Activated CD8-positive, alpha-beta memory T cell treated with anti-CD3 and anti-CD28 coated beads, Interleukin-2, amount 50 U/mL, for 24 hours (primary cell): ENCODE data around the gene EIF4B.

Experiments
- DNase-seq: peaks from one replicate; pipeline ENCODE4 v3.0.0-alpha.2; 2020; ENCODE audit errors: extremely low read depth

The EIF4B gene

DNA sequence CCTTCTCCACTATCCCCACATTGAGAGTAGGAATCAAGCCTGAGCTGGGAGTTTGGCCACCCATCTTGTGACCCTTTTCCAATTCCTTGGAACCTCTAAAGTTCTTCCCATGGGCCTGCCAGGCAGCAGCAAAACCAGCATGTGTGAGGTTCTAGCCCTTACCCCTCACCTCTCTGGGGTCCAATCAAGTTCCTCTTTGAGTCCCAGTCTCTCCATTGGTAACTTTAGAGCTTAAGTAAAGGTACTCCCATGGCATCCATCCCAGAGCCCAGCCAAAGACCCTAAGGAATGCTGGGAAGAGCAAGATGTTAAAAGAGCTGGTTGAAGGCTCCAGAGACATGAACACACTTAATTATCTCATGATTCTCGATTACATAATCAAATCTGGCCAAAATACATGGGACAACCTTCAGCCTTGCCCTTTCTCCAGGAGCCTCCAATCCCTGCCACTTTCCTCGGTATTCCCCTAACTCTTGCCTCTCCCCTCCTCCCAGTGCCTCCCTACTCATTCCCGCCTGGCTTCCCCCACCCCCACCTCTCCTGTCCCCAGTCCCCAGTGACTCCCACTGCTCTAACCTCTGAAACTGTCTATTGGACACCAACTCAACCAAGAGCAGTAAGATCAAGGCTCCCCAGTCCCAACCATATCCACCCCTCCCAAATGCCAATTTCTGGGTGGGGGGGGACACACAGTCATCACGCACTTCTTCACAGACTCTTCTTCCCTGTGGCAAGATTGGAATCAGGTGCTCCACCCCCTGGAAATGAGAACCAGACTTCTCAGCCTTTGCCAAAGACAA lies 38.8 kb downstream of the EIF4B start:
- no peak for DNase-seq

DNA sequence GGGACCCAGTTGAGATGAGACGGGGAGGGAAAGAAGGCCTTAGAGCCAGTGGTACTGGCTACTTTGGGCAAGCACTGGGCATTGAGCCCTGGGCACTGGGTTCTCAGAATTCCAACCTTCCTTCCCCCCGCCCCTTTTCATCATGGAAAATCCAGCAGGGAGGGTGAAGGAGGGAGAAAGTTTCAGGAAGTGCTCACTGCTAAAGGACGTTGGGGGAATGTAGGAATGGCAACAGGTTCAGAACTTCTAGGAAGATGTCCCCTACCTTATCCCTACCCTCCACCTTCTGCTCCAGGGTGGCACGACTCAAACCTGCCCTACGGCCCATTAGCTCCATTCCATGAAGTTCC lies 39.4 kb downstream of the EIF4B start:
- DNase-seq = no peak

DNA sequence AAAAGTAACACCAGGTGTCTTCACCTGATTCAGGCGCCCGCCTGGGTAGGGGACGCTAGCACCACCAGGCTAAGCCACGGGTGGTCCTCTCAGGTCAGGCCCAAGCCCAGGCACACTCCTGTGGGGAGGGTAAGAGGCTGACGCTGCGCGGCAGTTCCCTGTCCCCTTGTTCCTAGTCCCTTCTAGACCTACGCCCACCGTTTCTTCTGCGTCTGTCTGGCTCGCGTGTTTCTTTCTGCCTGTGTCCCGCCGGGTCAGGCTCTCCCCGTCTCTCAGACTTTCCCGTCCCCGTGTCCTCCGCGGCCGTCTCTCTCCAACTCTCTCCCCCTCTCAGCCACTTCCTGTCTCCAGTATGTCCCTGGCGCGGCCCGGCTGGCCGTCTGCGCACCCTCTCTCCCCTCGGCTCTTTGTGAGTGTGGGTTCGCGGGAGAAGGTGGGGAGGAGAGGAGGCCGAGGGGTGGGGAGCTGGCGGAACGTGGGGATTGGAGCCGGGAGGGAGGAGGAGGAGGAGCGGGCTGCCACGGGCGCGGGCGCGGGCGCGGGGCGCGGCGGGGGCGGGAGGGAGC lies 40.5 kb downstream of the EIF4B start:
- no peak for DNase-seq

DNA sequence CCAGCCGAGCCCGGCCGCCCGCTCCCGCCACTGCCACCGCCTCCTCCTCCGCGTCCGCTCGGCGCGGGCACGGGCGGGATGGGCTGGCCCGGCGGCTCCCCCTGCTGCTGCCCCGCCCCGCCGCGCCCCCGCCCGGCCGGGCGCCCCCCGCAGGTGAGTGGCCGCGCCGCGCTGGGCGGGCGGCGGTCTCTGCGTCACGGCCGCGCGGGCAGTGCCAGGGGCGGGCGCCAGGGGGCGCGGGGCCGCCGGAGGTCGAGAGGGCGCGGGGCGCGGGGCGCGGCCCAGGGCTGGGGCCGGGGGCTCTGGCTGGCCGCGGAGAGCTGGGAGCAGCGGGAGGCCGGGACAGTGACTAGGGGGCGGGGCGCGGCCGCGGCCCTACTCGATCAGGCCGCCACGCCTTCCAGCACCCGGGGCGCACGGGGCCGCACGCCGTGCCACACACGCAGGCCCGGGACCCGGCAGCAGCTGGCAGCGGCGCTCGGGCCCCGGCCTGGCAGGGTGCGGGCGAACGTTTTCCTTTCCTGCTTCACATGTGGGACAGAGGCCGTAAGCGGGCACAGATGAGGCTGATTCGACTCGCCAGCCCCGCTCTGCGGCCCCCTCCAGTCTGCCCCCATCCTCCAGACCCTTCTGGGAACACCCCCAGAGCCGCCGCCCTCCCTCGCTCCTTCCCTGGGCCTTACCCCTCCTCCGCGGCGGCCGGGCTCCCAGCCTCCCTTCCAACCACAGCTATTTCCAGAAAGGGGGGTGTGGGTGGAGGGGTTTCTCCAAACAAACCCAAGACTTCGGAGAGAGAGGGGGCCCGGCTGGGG lies 41.2 kb downstream of the EIF4B start:
- DNase-seq = no peak

DNA sequence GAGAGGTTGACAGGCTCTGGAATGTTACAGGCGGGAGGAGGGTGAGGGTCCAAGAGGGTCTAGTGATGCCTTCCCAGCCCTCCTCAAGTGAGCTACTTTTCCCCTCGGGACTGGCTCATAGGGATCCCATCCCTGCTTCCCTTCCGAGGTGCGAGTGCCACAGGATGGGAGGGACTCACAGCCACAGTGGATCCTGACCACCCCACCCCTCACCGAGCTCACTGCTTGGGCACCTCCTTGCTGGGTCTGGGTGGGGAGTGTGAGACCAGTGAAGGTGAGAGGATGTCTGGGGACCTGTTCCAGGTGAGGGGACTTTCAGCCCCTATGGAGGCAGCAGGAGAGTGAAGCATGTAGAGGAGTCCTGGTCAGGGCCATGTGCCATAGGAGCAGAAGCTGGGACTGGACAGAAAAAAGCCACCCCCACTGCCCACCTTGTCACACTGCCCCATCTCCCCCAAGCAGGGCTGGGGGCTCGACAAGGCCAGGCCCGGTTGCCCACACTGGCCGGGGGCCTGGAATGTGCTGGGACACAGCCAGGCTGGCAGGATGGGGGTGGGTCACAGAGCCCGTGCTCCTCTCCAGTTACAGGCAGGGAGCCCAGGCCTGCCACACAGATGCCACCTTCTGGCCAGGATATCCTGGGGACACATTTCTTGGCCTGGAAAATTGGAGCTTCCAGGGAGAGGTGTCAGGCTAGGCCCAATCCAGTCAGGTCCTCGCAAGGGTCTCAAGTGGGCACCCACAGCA lies 42.0 kb downstream of the EIF4B start:
- DNase-seq = no peak

DNA sequence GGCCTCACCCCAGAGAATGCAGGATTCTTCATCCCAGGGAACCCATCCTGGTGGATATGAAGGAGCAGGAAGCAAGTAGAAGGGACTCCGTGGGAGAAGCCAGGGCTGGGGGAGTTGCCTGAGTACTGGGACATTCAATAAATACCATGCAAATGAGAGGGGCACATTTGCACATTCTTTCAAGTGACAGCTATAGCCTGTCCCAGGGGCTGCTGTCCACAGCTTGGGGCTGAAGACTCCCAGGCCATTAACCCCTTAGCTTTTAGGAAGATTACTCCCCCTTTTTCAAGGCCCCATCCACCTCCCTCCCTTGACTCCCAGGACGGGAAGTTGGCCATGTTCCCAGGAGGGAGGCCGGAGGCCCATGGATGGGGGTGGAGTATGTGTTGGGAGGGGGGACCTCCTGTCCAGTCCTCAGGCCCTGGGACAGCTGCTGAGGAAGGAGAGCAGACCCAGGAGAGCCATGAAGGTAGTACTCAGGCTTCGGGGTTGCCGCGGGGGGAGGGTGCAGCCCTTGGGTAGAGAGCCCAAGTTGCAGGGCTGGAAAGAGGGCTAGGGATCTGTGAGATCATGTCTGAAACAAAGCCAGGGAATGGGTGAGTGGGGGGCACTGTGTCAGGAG lies 42.6 kb downstream of the EIF4B start:
- DNase-seq = no peak

DNA sequence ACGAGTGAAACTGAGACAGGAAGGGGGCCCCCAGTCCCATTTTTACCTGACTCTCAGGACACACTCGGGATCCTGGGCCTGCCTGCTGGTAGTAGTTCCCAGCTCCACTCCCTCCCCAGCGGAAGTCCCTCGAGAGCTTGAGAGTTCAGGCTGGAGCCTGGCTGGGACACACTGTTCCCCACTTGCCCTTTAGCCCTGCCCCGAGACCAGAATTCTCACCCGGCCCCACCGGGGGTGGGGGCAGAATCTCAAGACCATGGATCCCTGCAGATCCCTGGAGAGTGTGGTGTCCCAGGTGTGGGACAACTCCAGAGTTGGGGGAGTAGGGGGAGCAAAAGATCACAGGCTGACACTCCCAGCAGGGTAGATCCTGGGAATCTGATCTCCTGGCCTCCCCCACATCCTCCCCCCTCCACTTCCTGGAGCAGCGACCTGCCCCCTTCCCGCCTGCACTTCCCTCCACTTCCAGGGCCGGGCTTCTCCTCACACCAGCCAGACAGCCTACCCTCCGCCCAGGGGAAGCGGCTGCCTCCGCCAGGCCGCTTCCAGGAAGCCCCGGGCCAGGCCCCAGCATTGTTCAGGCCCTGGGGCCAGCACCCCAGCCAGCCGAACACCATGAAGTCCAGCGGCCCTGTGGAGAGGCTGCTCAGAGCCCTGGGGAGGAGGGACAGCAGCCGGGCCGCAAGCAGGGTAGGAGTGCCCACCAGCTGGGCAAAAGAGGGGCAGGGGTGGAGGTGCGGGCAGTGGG lies 43.5 kb downstream of the EIF4B start, which contains the start of gene TNS2:
TSS of gene TNS2 (plus strand) at position 495 of the 748 bp plus-strand sequence. CDS start at position 616, 121 bp downstream.
- no peak for DNase-seq

DNA sequence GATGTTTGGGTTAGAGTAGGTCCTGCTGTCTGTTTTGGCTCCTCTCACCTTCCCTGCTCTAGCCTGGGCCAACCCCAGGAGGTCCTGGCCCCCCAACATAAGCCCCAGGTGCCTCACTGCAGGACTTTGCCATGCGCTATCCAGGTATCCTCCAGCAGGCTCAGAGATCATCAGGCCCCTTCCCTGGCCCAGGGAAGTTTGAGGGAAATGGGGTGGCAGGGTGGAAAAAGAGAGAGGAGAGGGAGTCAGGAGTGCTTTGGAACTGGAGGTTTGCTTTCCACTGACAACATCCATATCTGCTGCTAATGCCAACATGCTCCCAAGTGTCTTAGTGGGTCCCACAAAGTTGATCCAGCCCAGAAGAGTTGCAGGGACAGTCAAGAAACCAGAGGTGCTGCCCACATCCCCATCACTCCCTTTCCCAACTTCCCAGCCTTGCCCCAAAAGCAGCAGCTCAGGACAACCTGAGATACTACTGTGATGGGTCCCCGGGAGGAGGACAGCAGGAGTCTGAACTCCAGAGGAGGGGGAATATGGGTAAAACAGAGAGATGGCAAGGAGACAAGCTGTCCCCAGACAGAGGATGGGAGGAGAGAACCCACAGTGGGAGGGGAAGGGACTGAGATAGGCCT lies 44.3 kb downstream of the EIF4B start:
- no peak for DNase-seq

DNA sequence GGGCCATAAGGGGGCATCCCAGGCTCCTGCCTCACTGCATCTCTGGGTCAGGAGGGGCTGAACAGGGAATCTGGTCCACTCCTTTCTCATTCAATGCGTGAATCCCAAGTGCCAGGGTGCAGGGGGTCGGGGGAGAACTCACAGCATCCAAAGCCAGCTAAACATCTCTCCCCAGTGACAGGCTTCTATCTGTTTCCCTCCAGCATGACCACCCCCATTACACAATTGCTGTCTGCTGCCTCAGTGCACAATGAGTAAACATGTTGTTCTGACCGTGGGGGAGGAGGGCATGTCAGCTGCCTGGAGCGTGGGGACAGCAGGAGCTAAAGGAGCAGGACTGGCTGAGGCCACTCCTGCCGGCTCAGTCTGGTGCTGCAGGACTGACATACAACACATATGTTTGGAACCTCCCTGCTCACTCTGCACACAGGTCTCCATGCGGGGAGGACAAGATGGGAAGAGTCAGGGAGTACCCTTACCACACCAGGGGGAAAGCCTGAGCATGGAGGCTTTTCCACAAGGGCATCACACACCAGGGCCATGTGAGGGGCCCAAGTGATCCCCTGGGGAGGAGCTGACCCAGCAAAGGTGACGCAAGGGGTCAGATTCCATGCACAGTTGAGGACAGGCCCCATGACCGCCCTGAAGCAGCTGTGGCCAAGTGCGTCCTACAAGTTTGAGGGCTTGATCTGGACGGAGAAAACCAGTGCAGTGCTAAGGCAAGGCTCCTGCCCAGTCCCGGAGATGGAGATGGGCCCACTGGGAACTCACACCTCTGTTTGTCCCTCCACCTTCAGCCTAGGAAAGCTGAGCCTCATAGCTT lies 45.0 kb downstream of the EIF4B start:
- no peak for DNase-seq

DNA sequence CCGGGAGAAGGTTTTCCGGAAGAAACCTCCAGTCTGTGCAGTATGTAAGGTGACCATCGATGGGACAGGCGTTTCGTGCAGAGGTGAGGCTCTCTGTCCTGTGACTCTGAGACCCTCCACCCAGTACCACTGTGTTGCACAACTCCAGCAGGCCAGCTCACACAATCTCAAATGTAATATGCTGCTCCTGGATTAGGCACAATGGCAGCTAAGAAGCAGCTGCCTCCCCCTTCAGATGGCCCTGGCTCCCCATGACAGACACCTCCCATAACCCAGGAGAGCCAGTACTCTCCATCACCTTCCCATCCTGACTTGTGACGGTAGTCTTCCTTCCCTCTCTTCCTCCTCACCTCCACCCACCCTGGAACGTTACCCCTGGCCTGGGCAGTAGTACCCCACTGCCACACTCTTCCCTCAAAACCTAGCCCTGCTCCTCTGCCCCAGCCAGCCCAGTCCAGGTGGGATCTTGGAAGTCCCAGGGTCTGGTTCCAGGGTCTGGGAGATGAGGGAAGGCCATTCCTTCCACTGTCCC lies 45.7 kb downstream of the EIF4B start:
- no peak for DNase-seq

DNA sequence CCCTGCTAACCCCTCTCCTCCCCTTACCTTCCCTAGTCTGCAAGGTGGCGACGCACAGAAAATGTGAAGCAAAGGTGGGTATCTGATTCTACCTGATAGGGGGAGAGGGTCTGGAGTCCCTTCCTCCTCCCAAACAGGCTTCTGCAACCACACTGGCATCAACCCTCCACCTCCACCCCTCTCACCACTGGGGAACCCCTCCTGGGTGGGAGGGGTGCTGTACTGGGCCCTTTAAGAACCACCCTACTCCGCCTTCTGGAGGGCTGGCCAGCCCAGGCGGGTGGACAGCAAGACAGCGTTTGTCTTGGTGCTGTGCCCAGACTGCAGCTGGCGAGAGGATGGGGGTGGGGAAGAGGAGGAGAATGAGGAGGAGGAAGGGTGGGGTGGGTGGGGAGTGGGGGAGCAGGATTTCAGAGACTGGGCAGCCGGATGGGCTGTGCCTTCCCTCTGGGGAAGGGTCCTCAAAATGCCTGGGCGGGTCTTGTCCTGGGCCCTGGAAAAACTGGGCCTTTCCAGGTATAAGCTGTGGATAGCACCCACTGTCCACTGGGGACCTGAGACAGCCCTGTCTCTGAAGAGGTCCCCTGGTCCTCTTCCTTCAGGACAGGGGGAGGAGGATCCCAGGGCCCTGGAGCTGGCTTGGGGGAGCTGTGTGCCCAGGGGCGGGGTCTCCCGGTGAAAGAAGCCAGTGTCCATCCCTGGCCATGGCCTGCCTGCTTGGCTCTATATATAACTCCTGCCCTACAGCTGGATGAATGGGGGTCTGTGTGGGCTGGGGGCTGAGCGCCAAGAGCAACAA lies 46.4 kb downstream of the EIF4B start:
- DNase-seq = no peak

DNA sequence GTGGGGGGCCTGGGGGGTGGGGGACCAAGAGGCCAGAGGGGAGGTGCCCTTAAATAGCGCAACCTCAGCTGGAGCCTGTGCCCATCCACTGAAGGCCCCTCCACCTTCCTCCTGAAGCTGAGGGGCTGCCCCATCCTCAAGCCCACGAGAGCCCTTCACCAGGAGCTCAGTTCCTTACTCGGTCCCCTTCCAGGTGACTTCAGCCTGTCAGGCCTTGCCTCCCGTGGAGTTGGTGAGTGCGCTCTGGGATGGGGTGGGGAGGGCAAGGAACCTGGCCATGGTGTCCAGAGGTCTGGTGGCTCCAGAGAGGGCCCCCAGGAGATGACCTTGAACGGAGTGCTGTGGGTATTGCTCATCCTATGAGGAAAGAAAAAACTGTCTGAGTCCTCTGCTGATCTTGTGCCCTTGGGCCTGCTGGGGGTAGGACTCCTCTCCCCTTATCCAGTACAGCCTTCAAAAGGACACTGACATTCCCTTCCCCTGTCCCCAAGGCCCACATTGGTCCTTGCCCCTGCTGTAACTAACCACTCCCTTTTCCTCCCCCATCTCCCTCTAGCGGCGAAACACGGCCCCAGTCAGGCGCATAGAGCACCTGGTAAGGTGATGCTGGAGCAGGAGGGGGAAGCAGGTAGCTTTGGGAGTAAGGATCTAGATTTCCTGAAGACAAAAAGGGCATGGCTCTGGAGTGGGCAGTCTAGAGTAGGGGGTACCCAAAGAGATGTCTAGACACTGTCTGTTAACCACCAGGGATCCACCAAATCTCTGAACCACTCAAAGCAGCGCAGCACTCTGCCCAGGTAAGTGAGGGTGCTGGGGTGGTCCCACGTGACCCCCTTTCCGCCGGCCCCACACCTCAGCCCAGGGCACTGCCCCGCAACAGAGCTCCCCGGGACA lies 47.2 kb downstream of the EIF4B start:
- no peak for DNase-seq

DNA sequence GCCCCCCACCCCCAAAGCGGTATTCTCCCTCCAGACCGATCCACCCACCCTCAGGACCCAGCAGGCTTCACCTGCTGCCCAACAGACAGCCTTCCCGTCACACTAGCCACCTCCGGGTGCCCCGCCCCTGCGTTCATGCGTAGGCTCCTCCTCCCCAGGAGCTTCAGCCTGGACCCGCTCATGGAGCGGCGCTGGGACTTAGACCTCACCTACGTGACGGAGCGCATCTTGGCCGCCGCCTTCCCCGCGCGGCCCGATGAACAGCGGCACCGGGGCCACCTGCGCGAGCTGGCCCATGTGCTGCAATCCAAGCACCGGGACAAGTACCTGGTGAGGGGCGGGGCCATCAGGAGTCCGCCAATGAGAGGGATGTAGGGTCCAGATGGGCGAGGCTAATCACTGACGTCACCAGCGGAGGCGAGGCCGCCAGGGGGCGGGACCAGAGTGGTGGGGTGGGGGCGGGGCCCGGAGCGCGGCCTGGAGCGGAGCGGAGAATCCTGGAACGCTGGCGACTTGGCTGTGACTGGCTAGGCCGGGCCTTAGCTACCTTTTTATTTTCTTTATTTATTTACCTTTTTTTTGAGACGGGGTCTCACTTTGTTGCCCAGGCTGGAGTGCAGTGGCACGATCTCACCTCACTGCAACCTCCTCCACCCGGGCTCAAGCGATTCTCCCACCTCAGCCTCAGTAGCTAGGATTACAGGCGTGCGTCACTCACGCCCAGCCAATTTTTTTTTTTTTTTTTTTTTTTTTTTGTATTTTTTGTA lies 48.0 kb downstream of the EIF4B start:
- peak; percentile 80 for DNase-seq

DNA sequence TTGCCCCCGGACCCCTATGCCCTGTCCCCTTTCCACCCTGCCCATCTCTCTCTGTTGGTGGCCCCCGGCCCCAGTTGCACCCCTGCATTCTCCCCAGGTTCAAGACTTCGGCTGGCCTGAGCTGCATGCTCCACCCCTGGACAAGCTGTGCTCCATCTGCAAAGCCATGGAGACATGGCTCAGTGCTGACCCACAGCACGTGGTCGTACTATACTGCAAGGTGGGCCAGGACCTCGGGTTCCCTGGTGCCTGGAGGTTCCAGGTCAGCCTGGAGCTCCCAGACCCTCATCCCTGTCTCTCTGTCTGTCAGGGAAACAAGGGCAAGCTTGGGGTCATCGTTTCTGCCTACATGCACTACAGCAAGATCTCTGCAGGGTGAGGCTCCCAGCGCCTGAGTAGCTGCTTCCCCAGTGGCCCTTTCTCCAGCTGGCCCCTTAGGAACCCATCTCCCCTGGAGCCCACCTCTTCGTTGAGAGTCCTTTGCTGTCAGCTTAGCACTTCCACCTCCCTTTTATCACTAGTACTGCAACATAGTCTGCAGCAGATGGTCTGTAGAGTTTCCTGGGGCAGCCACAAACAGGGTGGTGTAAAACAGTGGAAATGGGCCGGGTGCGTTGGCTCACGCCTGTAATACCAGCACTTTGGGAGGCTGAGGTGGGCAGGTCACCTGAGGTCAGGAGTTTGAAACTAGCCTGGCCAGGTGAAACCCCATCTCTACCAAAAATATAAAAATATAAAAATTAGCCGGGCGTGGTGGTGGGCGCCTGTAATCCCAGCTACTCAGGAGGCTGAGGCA lies 49.4 kb downstream of the EIF4B start:
- no peak for DNase-seq

DNA sequence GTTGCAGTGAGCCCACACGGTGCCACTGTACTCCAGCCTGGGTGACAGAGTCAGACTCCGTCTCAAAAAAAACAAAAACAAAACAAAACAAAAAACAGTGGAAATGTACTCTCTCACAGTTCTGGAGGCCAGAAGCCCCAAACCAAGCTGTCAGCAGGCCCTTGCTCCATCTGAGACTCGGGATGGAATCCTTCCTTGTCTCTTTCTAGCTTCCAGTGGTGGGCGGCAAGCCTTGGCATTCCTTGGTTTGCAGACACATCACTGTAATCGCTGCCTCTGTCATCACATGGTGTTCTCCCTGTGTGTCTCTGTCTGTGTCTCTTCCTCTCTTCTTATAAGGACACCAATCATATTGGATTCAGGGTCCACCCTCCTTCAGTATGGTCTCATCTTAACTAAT lies 50.0 kb downstream of the EIF4B start:
- no peak for DNase-seq

DNA sequence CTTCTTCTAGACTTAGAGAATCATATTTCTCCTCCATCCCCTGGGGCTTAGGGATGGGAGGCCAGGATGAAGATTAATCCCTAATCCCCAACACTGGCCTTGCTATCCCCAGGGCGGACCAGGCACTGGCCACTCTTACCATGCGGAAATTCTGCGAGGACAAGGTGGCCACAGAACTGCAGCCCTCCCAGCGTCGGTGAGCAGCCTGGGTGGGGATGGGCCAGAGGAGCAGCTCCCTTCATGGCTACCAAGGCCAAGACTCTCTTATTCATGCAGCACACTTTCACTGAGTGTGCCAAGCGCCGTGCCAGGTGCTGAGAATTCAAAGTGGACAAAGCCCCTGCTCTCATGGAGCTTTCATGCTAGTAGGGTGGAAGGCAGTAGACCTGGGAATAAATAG lies 50.6 kb downstream of the EIF4B start:
- DNase-seq = no peak
